Endothelial cell of umbilical vein (primary cell): ENCODE data around the gene SNAI3.

Experiments
- EZH2 ChIP-seq: IDR thresholded peaks from 2 replicates; pipeline ENCODE4 v1.6.1; 2012; ENCODE audit warnings: borderline replicate concordance, low read depth, mild to moderate bottlenecking, moderate library complexity, low read length, inconsistent platforms; ENCODE audit not compliant: severe bottlenecking
- GATA2 ChIP-seq: IDR thresholded peaks from 2 replicates; pipeline ENCODE4 v1.7.0; 2011; ENCODE audit warnings: low read depth, mild to moderate bottlenecking, moderate library complexity, mixed read lengths, low read length; ENCODE audit not compliant: insufficient read length, insufficient read depth
- JUN ChIP-seq: IDR thresholded peaks from 2 replicates; pipeline ENCODE4 v1.6.1; 2011; ENCODE audit warnings: borderline replicate concordance, low read depth; ENCODE audit not compliant: insufficient read length, insufficient read depth
- POLR2A ChIP-seq: IDR thresholded peaks from 2 replicates; pipeline ENCODE4 v1.6.1; 2012; ENCODE audit warnings: low read depth, mild to moderate bottlenecking, control low read depth, low read length
- POLR2AphosphoS5 ChIP-seq: IDR thresholded peaks from 2 replicates; pipeline ENCODE4 v1.6.1; 2012; ENCODE audit warnings: low read depth, mild to moderate bottlenecking, control low read depth, low read length, moderate library complexity; ENCODE audit not compliant: insufficient read depth
- TF ChIP-seq, protein P1 (sequence below), 2 donors: IDR thresholded peaks; 1 replicate in 1 of 2; 2 replicates in 1 of 2; pipeline ENCODE4 v1.5.1; 2011; ENCODE audit warnings: low read length in 2 of 2, mild to moderate bottlenecking in 2 of 2, moderate library complexity in 2 of 2, control low read depth in 1 of 2, inconsistent platforms in 1 of 2, low read depth in 1 of 2; ENCODE audit not compliant: insufficient read depth in 1 of 2; ENCODE audit errors: extremely low read depth in 1 of 2

- TF ChIP-seq, protein P1, sequence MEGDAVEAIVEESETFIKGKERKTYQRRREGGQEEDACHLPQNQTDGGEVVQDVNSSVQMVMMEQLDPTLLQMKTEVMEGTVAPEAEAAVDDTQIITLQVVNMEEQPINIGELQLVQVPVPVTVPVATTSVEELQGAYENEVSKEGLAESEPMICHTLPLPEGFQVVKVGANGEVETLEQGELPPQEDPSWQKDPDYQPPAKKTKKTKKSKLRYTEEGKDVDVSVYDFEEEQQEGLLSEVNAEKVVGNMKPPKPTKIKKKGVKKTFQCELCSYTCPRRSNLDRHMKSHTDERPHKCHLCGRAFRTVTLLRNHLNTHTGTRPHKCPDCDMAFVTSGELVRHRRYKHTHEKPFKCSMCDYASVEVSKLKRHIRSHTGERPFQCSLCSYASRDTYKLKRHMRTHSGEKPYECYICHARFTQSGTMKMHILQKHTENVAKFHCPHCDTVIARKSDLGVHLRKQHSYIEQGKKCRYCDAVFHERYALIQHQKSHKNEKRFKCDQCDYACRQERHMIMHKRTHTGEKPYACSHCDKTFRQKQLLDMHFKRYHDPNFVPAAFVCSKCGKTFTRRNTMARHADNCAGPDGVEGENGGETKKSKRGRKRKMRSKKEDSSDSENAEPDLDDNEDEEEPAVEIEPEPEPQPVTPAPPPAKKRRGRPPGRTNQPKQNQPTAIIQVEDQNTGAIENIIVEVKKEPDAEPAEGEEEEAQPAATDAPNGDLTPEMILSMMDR (IDR thresholded peaks at IDR 0.05; ENCODE audit: extremely low read depth in 1 of 2, insufficient read depth in 1 of 2, low read depth in 1 of 2, low read length in 2 of 2): no peak
- TF ChIP-seq POLR2AphosphoS5 (peak; percentile 65), POLR2A (no peak), EZH2 (no peak), JUN (no peak), GATA2 (no peak)
Measured at GRCh38 chr16:88650749-88651275, 35.5 kb downstream of the SNAI3 start, which contains the start of gene CYBA.
